T-helper 17 cell (primary cell): ENCODE data around the gene TMEM184A. TPM values are rescaled to one million over a fixed set of nuclear protein-coding genes. Genes with fewer than 3 reads are reported as not detected.
A peak's percentile ranks its signal among the peaks of the same experiment; 100 is the strongest.

Experiments used
- ATAC-seq: fragments of 150-1000 bp; cut with Tn5 transposase; 2 replicates; pipeline ENCODE4 v1.10.0; 2021; ENCODE audit warnings: mild to moderate bottlenecking, moderate library complexity
- DNase-seq, 3 donors: peaks; one replicate each; pipeline versions ENCODE4 v3.0.0 to v3.0.0-alpha.2; 2020 to 2021
- H3K9me3 ChIP-seq: one replicate; pipeline ENCODE4 v1.7.0; 2013; ENCODE audit warnings: low read length, mild to moderate bottlenecking; ENCODE audit not compliant: control insufficient read depth, poor library complexity, severe bottlenecking
- H3K27ac Mint-ChIP-seq: one replicate; pipeline ENCODE4 v1.8.0; 2022; ENCODE audit warnings: mild to moderate bottlenecking, moderate library complexity, mixed read lengths
- H3K27me3 Mint-ChIP-seq: one replicate; pipeline ENCODE4 v1.8.0; 2022; ENCODE audit warnings: mixed read lengths
- H3K36me3 Mint-ChIP-seq: one replicate; pipeline ENCODE4 v1.8.0; 2022; ENCODE audit warnings: low read depth, mixed read lengths
- H3K4me1 Mint-ChIP-seq: one replicate; pipeline ENCODE4 v1.8.0; 2022; ENCODE audit warnings: mild to moderate bottlenecking, mixed read lengths
- H3K4me3 Mint-ChIP-seq: one replicate; pipeline ENCODE4 v1.8.0; 2022; ENCODE audit warnings: mild to moderate bottlenecking, moderate library complexity, mixed read lengths
- total RNA-seq, 4 donors: library from RNA in 2 of 4; stranded (reverse) in 2 of 4; gene quantifications; one replicate each; pipeline ENCODE4 v1.2.3 and lab custom pipeline; 2022 to 2026

Gene TMEM184A
- total RNA-seq, 2 donors from 2014 or later: not detected

GRCh38 chr7:1540776-1541271 is 15.2 kb downstream of the TMEM184A start:
- no peaks in the 10 kb centered on the region for H3K9me3 ChIP-seq
- no peak overlapping the region for H3K27ac Mint-ChIP-seq
- H3K36me3 Mint-ChIP-seq: no peaks in the 10 kb centered on the region
- DNase-seq (no peak), ATAC-seq (no peak)
- no peak overlapping the region for H3K4me3 Mint-ChIP-seq
- no peaks in the 10 kb centered on the region for H3K27me3 Mint-ChIP-seq
- peaks cover 5% of the 10 kb centered on the region for H3K4me1 Mint-ChIP-seq

GRCh38 chr7:1539882-1540775 is 15.9 kb downstream of the TMEM184A start:
- Mint-ChIP-seq H3K27me3 (no peaks in the 10 kb centered on the region), H3K36me3 (no peaks in the 10 kb centered on the region), H3K4me1 (peaks cover 5% of the 10 kb centered on the region), H3K27ac (no peak overlapping the region), H3K4me3 (no peak overlapping the region)
- DNase-seq (no peak), ATAC-seq (no peak)
- no peaks in the 10 kb centered on the region for H3K9me3 ChIP-seq

GRCh38 chr7:1539181-1539881 is 16.7 kb downstream of the TMEM184A start:
- Mint-ChIP-seq H3K4me3 (no peak overlapping the region), H3K36me3 (no peaks in the 10 kb centered on the region), H3K27ac (no peak overlapping the region), H3K27me3 (no peaks in the 10 kb centered on the region), H3K4me1 (peaks cover 5% of the 10 kb centered on the region)
- H3K9me3 ChIP-seq: no peaks in the 10 kb centered on the region
- ATAC-seq (no peak), DNase-seq (no peak)

GRCh38 chr7:1538544-1539180 is 17.3 kb downstream of the TMEM184A start:
- H3K9me3 ChIP-seq: no peaks in the 10 kb centered on the region
- Mint-ChIP-seq H3K4me3 (no peak overlapping the region), H3K27me3 (no peaks in the 10 kb centered on the region), H3K36me3 (no peaks in the 10 kb centered on the region), H3K27ac (no peak overlapping the region), H3K4me1 (peaks cover 6% of the 10 kb centered on the region)
- DNase-seq (no peak), ATAC-seq (no peak)

GRCh38 chr7:1537535-1538412 is 18.2 kb downstream of the TMEM184A start:
- Mint-ChIP-seq H3K36me3 (no peaks in the 10 kb centered on the region), H3K27ac (no peak overlapping the region), H3K4me3 (no peak overlapping the region), H3K4me1 (peaks cover 15% of the 10 kb centered on the region), H3K27me3 (no peaks in the 10 kb centered on the region)
- ATAC-seq (no peak), DNase-seq (peak in 1 of 3 donors; percentile 11)
- no peaks in the 10 kb centered on the region for H3K9me3 ChIP-seq

GRCh38 chr7:1536743-1537534 is 19.1 kb downstream of the TMEM184A start:
- ATAC-seq (no peak), DNase-seq (peak in 1 of 3 donors; percentile 9)
- H3K4me3 Mint-ChIP-seq: no peak overlapping the region
- H3K27me3 Mint-ChIP-seq: no peaks in the 10 kb centered on the region
- no peaks in the 10 kb centered on the region for H3K9me3 ChIP-seq
- no peak overlapping the region for H3K27ac Mint-ChIP-seq
- H3K4me1 Mint-ChIP-seq: peaks cover 20% of the 10 kb centered on the region
- no peaks in the 10 kb centered on the region for H3K36me3 Mint-ChIP-seq

- ATAC-seq: no peak
- peak in 1 of 3 donors; percentile 9 for DNase-seq
- no peaks in the 10 kb centered on the region for H3K27me3 Mint-ChIP-seq
- peaks cover 26% of the 10 kb centered on the region for H3K4me1 Mint-ChIP-seq
- H3K9me3 ChIP-seq: no peaks in the 10 kb centered on the region
- H3K36me3 Mint-ChIP-seq: no peaks in the 10 kb centered on the region
- no peak overlapping the region for H3K4me3 Mint-ChIP-seq
- no peak overlapping the region for H3K27ac Mint-ChIP-seq
These were observed 19.6 kb downstream of the TMEM184A start for GRCh38 chr7:1536455-1536742.

- H3K36me3 Mint-ChIP-seq: no peaks in the 10 kb centered on the region
- H3K27me3 Mint-ChIP-seq: no peaks in the 10 kb centered on the region
- no peak for DNase-seq
- H3K4me1 Mint-ChIP-seq: peaks cover 26% of the 10 kb centered on the region
- no peak for ATAC-seq
- no peak overlapping the region for H3K4me3 Mint-ChIP-seq
- no peak overlapping the region for H3K27ac Mint-ChIP-seq
- H3K9me3 ChIP-seq: no peaks in the 10 kb centered on the region
These were observed 20.1 kb downstream of the TMEM184A start for GRCh38 chr7:1535701-1536454.

- peak overlapping the region; percentile 81 for H3K27ac Mint-ChIP-seq
- H3K4me3 Mint-ChIP-seq: no peak overlapping the region
- no peak for DNase-seq
These were observed 20.9 kb downstream of the TMEM184A start for GRCh38 chr7:1535100-1535458.

GRCh38 chr7:1534330-1535099 is 21.5 kb downstream of the TMEM184A start:
- H3K27ac Mint-ChIP-seq: peak overlapping the region; percentile 81
- no peaks in the 10 kb centered on the region for H3K9me3 ChIP-seq
- DNase-seq (no peak), ATAC-seq (no peak)
- H3K4me3 Mint-ChIP-seq: peak overlapping the region; percentile 59
- no peaks in the 10 kb centered on the region for H3K27me3 Mint-ChIP-seq
- H3K4me1 Mint-ChIP-seq: peaks cover 28% of the 10 kb centered on the region
- H3K36me3 Mint-ChIP-seq: no peaks in the 10 kb centered on the region

More at GRCh38 chr7:1535100-1535458, 20.9 kb downstream of the TMEM184A start:
- no peaks in the 10 kb centered on the region for H3K9me3 ChIP-seq
- H3K36me3 Mint-ChIP-seq: no peaks in the 10 kb centered on the region
- peaks cover 28% of the 10 kb centered on the region for H3K4me1 Mint-ChIP-seq
- ATAC-seq: no peak
- no peaks in the 10 kb centered on the region for H3K27me3 Mint-ChIP-seq
